ENCODE results near the gene PLXNA4. TPM values are rescaled to one million over a fixed set of nuclear protein-coding genes. Genes with fewer than 3 reads are reported as not detected.
"Not testable (repeated sequence)": the region's sequence is repeated elsewhere in the genome, so short reads cannot be mapped to it uniquely, and the experiment has no call there.

The PLXNA4 gene
- total and polyA plus RNA-seq, 2 donors (not counting 1 experiment from before 2014, with no cell fraction given) = not detected

DNA sequence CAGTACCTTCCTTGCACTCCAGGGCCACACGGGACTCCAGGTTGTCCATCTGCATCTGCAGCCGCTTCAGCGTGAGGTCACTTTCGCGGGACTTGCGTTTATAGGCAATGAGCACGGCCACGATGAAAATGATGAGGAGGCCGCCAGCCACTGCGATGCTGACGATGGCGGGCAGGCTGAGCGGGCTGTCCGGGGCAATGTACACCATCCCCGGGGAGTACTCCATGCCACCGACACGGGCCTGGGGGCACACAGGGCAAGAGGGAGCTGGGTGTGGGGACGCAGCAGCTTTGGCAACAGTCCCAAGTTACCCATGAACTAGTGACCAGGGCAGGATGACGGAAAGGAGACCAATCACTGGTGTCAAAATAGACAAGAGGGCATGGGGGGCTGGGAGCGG lies 396.6 kb downstream of the PLXNA4 start:
- no peak overlapping the region for H3K4me3 Mint-ChIP-seq
- DNase-seq (no peak), ATAC-seq (ENCODE audit: low read depth) (no peak)
- no peak overlapping the region for H3K4me3 ChIP-seq (ENCODE audit: control extremely low read depth in 1 of 5, extremely low read depth in 1 of 5, insufficient read depth in 1 of 5, low read depth in 2 of 5, low read length in 4 of 5)
- intact Hi-C loops (cut with micrococcal nuclease) = no loop called here
- H3K9me3 ChIP-seq (ENCODE audit: control extremely low read depth in 1 of 3, control insufficient read depth in 2 of 3, insufficient read depth in 1 of 3, low read length in 2 of 3) = peaks cover 0 to 9% (median 0%) of the 10 kb centered on the region in 3 donors
- TF ChIP-seq EZH2 (IDR thresholded peaks at IDR 0.05; ENCODE audit: borderline replicate concordance, insufficient read depth, low read depth, low read length, poor library complexity, severe bottlenecking) (no peak), CTCF (IDR thresholded peaks at IDR 0.05) (no peak)
- H3K27me3 ChIP-seq (replicated peaks in 1 of 4; ENCODE audit: control extremely low read depth in 1 of 4, control insufficient read depth in 3 of 4, insufficient read depth in 4 of 4, low read length in 3 of 4) = no peaks in the 10 kb centered on the region
- H2AFZ ChIP-seq (ENCODE audit: insufficient read depth, low read depth, low read length, poor library complexity, severe bottlenecking) = no peak overlapping the region
- H3K4me1 Mint-ChIP-seq = no peaks in the 10 kb centered on the region
- no peak overlapping the region for H3K27ac Mint-ChIP-seq
- 96% methylated on average over 20 of the region's 20 CpGs for WGBS (ENCODE audit: insufficient coverage)
- ChIA-PET CTCF (no interaction called here), POLR2A (no interaction called here)
- no peaks in the 10 kb centered on the region for H4K20me1 ChIP-seq (ENCODE audit: control insufficient read depth, insufficient read depth, low read length, poor library complexity, severe bottlenecking)
- no peaks in the 10 kb centered on the region for H3K4me1 ChIP-seq (ENCODE audit: control insufficient read depth in 2 of 2, insufficient read depth in 2 of 2, low read length in 2 of 2)
- no peak overlapping the region for H3K9ac ChIP-seq (ENCODE audit: low read length)
- no peaks in the 10 kb centered on the region for H3K9me3 Mint-ChIP-seq (ENCODE audit: insufficient read depth)
- no peak overlapping the region for H3K4me2 ChIP-seq (replicated peaks; ENCODE audit: low read depth, low read length, poor library complexity, severe bottlenecking)
- H3K27ac ChIP-seq (ENCODE audit: low read length in 2 of 2) = no peak overlapping the region
- H3K36me3 ChIP-seq (replicated peaks in 1 of 2; ENCODE audit: control extremely low read depth in 1 of 2, control insufficient read depth in 1 of 2, extremely low read depth in 1 of 2, insufficient read depth in 2 of 2, low read length in 1 of 2) = no peaks in the 10 kb centered on the region
- no peaks in the 10 kb centered on the region for H3K79me2 ChIP-seq (ENCODE audit: control insufficient read depth, insufficient read depth, low read length)
- H3K27me3 Mint-ChIP-seq = no peaks in the 10 kb centered on the region

DNA sequence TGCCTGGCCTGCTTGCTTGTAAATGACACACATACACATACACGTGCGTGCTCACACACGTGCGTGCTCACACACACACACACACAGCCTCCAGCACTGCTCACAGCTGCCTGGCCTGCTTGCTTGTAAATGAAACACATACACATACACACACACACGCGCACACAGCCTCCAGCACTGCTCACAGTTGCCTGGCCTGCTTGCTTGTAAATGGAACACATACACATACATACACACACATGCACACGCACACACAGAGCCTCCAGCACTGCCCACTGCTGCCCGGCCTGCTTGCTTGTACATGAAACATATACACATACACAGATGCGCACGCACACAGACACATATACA lies 397.2 kb downstream of the PLXNA4 start:
- Histone ChIP-seq H3K27ac (ENCODE audit: low read length in 2 of 2) (no peak overlapping the region), H4K20me1 (ENCODE audit: control insufficient read depth, insufficient read depth, low read length, poor library complexity, severe bottlenecking) (no peaks in the 10 kb centered on the region), H3K9ac (ENCODE audit: low read length) (no peak overlapping the region), H3K4me2 (replicated peaks; ENCODE audit: low read depth, low read length, poor library complexity, severe bottlenecking) (no peak overlapping the region), H3K36me3 (replicated peaks in 1 of 2; ENCODE audit: control extremely low read depth in 1 of 2, control insufficient read depth in 1 of 2, extremely low read depth in 1 of 2, insufficient read depth in 2 of 2, low read length in 1 of 2) (no peaks in the 10 kb centered on the region), H3K9me3 (ENCODE audit: control extremely low read depth in 1 of 3, control insufficient read depth in 2 of 3, insufficient read depth in 1 of 3, low read length in 2 of 3) (peaks cover 0 to 9% (median 0%) of the 10 kb centered on the region in 3 donors), H3K79me2 (ENCODE audit: control insufficient read depth, insufficient read depth, low read length) (no peaks in the 10 kb centered on the region), H2AFZ (ENCODE audit: insufficient read depth, low read depth, low read length, poor library complexity, severe bottlenecking) (no peak overlapping the region), H3K27me3 (replicated peaks in 1 of 4; ENCODE audit: control extremely low read depth in 1 of 4, control insufficient read depth in 3 of 4, insufficient read depth in 4 of 4, low read length in 3 of 4) (no peaks in the 10 kb centered on the region), H3K4me3 (ENCODE audit: control extremely low read depth in 1 of 5, extremely low read depth in 1 of 5, insufficient read depth in 1 of 5, low read depth in 2 of 5, low read length in 4 of 5) (no peak overlapping the region), H3K4me1 (ENCODE audit: control insufficient read depth in 2 of 2, insufficient read depth in 2 of 2, low read length in 2 of 2) (no peaks in the 10 kb centered on the region)
- DNase-seq (no peak), ATAC-seq (ENCODE audit: low read depth) (no peak)
- ChIA-PET POLR2A (no interaction called here), CTCF (no interaction called here)
- H3K4me3 Mint-ChIP-seq = no peak overlapping the region
- no peak for TF ChIP-seq EZH2 (IDR thresholded peaks at IDR 0.05; ENCODE audit: borderline replicate concordance, insufficient read depth, low read depth, low read length, poor library complexity, severe bottlenecking)
- TF ChIP-seq CTCF (IDR thresholded peaks at IDR 0.05) = no peak
- intact Hi-C loops (cut with micrococcal nuclease) = no loop called here
- H3K27ac Mint-ChIP-seq = no peak overlapping the region
- H3K9me3 Mint-ChIP-seq (ENCODE audit: insufficient read depth) = no peaks in the 10 kb centered on the region
- 94% methylated on average over 8 of the region's 10 CpGs for WGBS (ENCODE audit: insufficient coverage)
- H3K4me1 Mint-ChIP-seq = no peaks in the 10 kb centered on the region
- H3K27me3 Mint-ChIP-seq = no peaks in the 10 kb centered on the region

- H3K4me3 ChIP-seq (ENCODE audit: control extremely low read depth in 1 of 5, extremely low read depth in 1 of 5, insufficient read depth in 1 of 5, low read depth in 2 of 5, low read length in 4 of 5); intact Hi-C loops (cut with micrococcal nuclease); ATAC-seq (ENCODE audit: low read depth); H3K4me1 ChIP-seq (ENCODE audit: control insufficient read depth in 2 of 2, insufficient read depth in 2 of 2, low read length in 2 of 2); H3K27ac Mint-ChIP-seq; H3K79me2 ChIP-seq (ENCODE audit: control insufficient read depth, insufficient read depth, low read length); H3K27me3 Mint-ChIP-seq; H3K27me3 ChIP-seq (replicated peaks in 1 of 4; ENCODE audit: control extremely low read depth in 1 of 4, control insufficient read depth in 3 of 4, insufficient read depth in 4 of 4, low read length in 3 of 4); H3K36me3 ChIP-seq (replicated peaks in 1 of 2; ENCODE audit: control extremely low read depth in 1 of 2, control insufficient read depth in 1 of 2, extremely low read depth in 1 of 2, insufficient read depth in 2 of 2, low read length in 1 of 2); DNase-seq; H2AFZ ChIP-seq (ENCODE audit: insufficient read depth, low read depth, low read length, poor library complexity, severe bottlenecking); H3K4me3 Mint-ChIP-seq; H3K9ac ChIP-seq (ENCODE audit: low read length); POLR2A ChIA-PET; H3K9me3 ChIP-seq (ENCODE audit: control extremely low read depth in 1 of 3, control insufficient read depth in 2 of 3, insufficient read depth in 1 of 3, low read length in 2 of 3); H3K4me1 Mint-ChIP-seq; H4K20me1 ChIP-seq (ENCODE audit: control insufficient read depth, insufficient read depth, low read length, poor library complexity, severe bottlenecking); H3K4me2 ChIP-seq (replicated peaks; ENCODE audit: low read depth, low read length, poor library complexity, severe bottlenecking); CTCF ChIA-PET; H3K27ac ChIP-seq (ENCODE audit: low read length in 2 of 2); H3K9me3 Mint-ChIP-seq (ENCODE audit: insufficient read depth): not testable (repeated sequence)
- WGBS (ENCODE audit: insufficient coverage) = 93% methylated on average over 7 of the region's 8 CpGs
These were observed 397.7 kb downstream of the PLXNA4 start for GRCh38 chr7:132178402-132179079.

Data from B cell (primary cell).